Activated effector memory CD4-positive, alpha-beta T cell treated with anti-CD3 and anti-CD28 coated beads, Interleukin-2, amount 50 U/mL, for 16 hours (primary cell): ENCODE measurements around the gene SHISAL2A.
A peak's percentile ranks its signal among the peaks of the same experiment; 100 is the strongest.

Experiments
- DNase-seq: peaks from one replicate; pipeline ENCODE4 v3.0.0-alpha.2; 2020

SHISAL2A gene

GRCh38 chr1:52662645-52663313, 29.8 kb downstream of the SHISAL2A start:
- DNase-seq: no peak

DNA sequence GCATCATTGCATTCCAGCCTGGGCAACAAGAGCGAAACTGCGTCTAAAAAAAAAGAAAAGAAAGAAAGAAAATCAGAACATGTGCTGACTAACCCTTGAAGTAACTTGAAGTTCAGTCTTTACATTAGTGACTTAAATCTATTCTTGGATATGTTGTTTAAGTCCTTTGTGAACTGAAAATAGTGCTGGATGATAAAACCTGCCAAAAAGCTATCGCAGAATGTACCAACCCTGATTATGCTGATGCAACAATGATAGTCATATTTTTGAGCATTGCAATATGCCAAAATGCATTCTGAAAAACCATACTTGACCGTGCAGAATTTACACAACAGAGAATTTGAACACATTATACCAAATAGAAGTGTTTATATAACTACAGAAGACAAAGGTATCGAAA, 30.7 kb downstream of the SHISAL2A start:
- DNase-seq: no peak

DNA sequence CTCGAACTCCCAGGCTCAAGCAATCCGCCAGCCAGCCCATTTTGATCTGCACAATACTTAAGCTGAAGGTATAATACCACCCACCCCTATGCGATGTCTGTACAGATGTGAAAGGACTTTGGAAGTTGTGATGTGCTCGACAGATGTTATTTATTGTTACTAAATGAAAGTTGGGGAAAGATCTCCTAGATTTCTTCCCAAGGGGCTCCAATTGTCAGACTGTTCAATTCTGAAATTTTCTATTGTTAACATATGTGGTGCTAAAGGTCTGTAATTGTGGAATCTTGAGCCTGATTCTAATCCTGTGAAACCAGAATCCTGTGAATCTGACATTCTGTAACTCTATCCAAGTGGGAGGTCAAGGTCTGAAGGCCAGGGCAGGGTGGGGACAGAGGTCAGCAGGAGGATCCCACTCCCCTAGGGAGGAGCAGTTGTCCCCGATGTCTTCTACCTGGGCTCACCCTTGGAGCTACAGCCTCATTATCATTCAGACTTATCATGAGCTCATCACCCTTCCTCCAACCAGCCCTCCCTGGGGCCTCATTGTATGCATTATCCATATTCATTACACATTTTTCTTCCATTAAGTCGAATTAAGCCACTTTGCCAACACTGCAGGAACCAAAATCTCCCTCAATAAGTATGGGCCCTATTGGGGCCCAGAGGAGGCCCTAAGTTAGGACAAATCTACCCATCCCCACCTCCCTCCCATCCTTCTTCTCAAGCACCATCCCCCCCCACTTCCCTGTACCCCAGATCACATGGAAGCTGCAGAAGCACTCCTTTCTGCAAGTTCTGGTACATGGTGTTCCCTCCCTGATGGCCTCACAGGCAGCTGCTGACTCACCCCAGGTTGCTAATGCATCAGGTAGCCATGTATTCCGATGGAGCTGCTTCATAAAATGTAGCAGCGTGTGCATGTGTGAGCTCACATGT, 32.3 kb downstream of the SHISAL2A start:
- DNase-seq: no peak

GRCh38 chr1:52667290-52667689, 34.3 kb downstream of the SHISAL2A start:
- DNase-seq: no peak

DNA sequence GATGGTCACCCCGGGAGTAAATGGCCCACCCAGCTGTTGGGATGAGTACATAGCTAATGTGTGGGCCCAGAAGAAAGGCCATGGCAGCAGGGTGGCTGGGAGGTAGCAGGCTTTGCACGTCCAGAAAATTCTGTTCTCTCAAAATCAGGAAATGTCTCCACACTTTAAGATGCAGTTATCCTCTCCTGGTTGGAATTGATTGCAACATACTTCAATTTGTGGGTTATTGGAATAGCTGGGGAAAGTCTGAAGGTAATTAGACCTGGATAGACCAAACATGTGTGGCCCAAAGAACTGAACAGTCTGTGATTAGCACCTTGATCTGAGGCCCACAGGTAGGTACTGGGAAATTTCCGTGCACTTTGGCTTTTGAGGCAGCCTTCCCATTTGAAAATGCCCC, 35.0 kb downstream of the SHISAL2A start:
- DNase-seq: no peak

- DNase-seq: no peak
These were observed 35.7 kb downstream of the SHISAL2A start for GRCh38 chr1:52668711-52669110.

DNA sequence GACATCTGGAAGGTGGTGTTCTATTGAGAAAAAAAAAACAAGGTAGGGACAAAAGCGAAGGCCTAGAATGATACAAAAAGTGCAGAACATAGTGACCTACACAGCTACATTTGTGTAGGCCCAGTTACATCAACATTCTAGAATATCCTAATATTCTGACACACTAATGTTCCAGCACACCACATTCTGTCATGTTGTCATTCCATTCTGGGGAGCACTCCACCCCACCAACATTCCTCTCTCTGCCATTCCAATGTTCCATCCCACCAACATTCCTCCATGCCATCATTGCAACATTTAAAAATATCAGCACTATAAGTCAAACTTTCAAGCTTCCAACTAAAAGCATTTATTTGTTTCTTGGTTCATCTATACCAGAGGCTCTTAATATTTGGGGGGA, 36.7 kb downstream of the SHISAL2A start:
- DNase-seq: no peak

- DNase-seq: no peak
These were observed 37.6 kb downstream of the SHISAL2A start for GRCh38 chr1:52670604-52671003.

DNA sequence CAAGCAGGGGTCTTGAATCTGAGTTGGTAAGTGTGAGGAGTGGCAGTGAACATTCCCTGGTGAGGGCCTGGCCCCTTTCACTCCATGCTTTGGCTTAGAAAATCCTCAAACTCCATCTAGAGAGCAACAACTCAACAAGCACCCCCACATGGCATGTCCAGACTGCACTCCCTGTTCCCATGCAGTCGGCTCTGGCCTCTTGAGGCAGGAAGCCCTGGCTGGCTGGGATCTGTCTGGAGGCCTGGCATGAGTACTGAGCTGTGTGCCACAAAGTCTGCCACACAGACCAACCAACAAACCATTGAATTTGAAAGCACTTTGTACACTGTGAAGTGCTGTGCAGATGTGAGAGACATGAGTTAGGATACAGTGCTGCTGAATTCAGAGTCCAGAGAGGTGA, 40.0 kb downstream of the SHISAL2A start:
- DNase-seq: no peak

GRCh38 chr1:52673513-52673912, 40.5 kb downstream of the SHISAL2A start:
- no peak for DNase-seq

DNA sequence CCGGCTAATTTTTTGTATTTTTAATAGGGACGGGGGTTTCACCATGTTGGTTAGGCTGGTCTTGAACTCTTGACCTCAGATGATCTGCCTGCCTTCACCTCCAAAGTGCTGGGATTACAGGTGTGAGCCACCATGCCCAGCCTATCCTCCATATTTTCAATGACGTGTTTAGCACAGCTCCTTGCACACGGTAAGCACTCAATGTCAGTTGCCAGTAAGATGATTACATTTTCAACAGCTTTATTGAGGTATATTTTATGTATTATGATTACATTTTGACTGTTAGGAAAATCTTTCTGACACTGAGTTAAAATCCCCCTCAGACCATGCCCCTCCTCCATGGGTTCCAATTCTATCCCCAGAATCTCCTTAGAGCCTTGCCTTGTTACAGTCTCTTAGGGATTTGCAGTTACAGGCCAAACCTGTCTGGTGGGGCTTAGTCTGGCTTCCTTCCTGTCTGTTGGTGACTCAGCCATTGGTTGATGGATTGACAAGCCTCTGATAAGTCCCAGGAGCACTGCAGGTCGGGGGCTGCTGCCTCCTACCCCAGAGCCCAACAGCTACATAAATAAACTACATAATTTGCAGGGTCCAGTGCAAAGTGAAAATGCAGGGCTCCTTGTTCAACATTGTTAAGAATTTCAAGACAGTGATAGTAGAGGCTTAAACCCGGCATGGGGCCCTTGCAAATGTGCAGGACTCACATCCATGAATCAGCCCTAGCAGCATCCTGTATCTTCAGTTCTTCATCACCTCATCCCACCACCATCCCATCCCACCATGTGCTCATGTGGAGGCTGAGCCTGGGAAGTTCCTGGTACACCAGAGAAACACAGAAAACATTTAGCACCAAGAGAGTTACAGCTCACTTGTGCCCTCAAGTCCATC, 41.8 kb downstream of the SHISAL2A start:
- DNase-seq: peak; percentile 49

DNA sequence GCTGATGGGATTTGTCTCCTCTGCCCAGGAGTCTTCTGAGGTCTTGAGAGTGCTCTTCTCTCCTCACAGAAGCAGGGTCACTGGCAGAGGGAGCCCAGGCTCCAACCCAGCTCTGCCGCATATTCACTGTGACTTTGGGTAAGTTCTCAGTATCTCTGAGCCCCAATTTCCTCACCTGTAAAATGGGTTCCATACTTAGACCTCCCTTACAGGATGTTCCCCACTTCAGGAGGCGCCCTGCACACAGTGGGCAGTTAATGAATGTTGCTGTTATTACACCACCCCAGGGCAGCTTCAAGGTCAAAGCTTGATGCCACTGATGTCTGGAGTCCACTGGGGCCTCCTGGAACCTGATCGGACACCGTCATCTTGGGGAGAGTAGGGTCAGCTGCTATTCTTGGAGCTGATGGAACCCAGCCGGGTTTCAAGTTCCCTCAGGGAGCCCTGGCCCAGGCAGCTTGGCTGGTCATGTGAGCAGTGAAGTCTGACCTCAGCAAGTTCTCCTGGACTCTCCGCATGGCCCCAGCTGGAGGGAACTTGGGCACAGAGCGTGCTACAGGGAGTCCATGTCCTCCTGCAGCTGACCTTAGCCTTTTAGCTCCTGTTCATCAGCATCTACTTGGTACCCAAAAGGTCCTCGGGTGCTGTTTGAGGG, 43.4 kb downstream of the SHISAL2A start:
- DNase-seq: peak; percentile 28

DNA sequence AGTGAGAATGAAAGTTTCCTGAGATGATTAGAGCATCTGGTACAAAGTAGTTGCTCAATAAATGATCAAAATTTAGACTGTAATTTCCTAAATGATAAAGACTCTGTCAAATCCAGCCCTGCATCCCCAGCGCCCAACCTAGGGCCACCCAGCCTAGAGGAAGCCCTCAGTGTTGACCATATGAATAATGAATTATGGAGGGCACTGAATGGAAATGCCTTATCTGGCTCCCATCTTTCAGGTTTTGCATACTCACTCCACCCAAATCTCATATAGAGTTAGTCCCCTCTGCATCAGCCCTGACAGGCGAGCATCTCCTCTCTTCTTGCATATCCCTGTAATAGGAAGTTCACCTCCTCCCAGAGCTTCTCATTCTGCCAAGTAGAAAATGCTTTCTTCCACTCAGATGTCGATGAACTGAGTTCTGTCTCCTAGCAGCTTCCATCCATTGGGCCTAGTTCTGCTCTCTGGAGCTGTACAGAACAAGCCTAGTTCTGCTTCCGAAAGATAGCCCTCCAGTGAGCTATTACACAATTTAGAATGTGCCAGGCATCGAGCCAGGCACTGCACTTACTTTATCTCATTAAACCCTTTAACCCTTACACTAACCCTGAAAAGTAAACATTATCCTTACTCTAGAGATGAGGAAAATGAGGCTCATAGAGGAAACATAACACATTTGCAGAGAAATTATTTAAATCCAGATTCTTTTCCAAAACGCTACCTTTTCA, 44.3 kb downstream of the SHISAL2A start:
- peak; percentile 30 for DNase-seq

DNA sequence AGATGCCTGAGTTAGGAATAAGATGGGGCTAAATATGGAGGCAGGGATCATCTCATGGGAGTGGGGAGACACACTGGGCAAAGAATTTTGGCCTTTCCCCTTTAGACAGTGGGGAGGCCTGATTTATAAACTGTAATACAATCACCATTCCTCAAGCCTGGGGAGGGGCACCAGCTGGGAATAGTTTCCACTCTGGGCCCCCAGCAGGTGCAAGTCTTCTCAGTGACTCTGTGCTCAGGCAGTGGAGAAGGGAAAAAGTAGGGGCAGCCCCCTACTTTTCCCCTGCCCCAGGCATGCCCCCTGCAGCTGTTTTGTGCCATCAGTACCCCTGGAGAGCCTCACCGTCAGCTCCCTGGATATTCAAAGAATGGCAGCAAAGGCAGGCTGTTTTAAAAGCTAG, 46.1 kb downstream of the SHISAL2A start:
- peak; percentile 24 for DNase-seq

DNA sequence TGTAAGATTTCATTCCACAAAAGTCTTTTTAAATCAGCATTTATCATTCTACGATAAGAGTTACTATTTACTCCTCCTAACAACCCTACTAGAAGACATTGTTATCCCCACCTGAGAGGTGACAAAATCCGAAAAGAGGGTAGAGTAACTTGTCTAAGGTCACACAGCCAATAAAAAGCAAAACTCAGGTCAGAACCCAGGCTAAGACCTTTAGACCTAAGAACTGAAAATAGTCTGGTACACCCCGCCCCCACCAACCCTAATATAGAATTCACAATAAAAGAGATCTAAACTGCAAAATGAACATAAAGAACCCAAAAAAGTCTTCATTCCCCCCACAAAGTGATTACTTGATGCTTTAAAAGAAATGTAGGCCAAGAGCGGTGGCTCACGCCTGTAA, 46.5 kb downstream of the SHISAL2A start:
- DNase-seq: no peak

DNA sequence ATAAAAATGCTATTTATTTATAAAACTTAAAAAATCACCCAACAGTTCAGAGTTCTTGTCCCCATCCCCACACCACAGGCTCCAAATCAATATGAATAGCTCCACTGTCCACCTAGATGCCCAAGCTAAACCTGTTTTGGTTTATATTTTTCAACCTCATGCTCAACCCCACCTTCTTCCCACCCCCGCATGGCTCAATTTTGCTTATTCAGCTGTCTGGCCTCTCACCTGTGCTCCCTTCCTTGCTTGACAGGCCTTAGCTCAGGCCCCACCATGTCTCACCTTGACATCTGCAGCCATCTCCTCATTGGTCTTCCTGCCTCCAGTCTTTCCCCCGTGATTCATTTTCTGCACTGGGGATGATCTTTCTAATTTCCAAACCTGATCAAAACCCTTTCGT, 47.4 kb downstream of the SHISAL2A start:
- no peak for DNase-seq

DNA sequence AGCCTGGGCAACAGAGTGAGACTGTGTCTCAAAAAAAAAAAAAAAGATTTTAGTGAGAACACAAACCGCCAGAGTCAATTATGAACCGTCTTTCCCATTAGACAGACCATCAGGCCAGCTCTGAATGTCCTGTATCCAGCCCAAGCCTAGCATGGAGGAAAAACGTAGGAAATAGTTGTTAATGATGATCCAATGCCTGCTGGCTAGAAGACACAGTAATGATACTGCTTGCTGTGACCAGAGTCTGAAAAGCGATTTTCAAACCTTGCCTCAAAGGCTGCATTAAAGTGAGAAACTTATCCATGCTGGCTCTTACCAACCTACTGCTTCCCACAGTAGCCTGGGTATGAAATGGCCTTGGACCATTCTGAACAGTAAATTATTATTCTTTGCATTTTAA, 48.2 kb downstream of the SHISAL2A start:
- DNase-seq: no peak

DNA sequence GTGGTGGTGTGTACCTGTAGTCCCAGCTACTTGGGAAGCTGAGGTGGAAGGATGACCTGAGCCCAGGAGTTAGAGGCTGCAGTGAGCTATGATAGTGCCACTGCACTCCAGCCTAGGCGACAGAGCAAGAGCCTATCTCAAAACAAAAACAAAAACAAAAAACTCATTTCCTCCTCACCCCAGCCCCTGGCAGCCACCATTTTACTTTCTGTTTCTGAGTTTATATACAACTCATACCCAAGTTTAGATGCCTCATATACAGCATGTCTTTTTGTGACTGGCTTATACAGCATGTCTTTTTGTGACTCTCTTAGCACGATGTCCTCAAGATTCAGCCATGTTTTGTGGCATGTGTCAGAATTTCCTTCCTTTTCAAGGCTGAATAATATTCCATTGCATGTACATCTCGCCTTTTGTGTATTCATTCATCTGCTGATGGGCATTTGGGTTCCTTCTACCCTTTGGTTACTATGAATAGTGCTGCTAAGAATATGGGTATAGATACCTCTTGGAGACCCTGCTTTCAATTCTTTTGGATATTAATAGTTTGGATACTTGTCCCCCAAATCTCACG, 50.5 kb downstream of the SHISAL2A start:
- peak; percentile 38 for DNase-seq

- no peak for DNase-seq
These were observed 51.6 kb downstream of the SHISAL2A start for GRCh38 chr1:52684545-52684944.

- DNase-seq: peak; percentile 90
These were observed 53.3 kb downstream of the SHISAL2A start for GRCh38 chr1:52686261-52686751.

- DNase-seq: peak; percentile 5
These were observed 53.9 kb downstream of the SHISAL2A start for GRCh38 chr1:52686830-52687229.
